Measurements from ENCODE around the gene NFATC3. TPM values are rescaled to one million over a fixed set of nuclear protein-coding genes. Genes with fewer than 3 reads are reported as not detected.
A peak's percentile ranks its signal among the peaks of the same experiment; 100 is the strongest.

The NFATC3 gene
- total and polyA plus RNA-seq, 7 donors, result 9.8 to 53.5 (median 42.7) TPM

DNA sequence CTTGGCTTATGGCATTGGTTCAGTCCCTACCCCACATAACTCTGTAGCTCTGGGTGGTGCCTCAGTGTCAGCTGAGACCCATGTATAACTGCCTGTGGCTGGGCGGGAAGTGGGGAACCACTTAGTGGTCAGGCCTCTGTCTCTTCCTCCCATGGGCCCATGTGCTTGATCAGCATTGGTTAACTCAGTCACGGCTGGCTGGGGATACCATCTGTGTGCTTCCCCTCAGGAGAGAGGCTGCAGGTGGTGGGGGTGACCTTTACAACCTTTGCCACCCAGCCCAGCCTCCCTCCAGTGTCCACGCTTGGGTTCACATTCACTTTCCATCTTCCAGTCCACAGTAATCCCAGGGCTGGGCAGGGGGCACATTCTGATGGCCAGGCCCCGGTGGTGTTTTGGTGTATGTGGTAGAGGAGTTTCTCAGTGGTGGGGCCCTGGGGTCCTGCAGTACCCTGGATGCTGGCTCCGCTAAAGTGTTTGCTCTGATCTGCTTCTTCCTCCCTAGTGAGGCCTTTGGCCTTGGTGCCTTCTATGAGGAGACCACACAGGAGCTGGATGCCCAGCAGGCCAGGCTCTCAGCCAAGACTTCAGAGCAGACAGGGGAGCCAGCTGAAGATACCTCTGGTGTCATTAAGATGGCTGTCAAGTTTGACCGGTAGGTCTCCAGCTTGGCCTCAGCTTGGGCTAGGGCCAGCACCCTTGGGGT lies 10.2 kb upstream of the NFATC3 start:
- H3K27ac ChIP-seq, result peak overlapping the region; percentile 61
- peaks cover 0 to 43% of the 10 kb centered on the region in 2 donors for H3K36me3 ChIP-seq (ENCODE audit: insufficient read depth in 1 of 2, low read depth in 1 of 2)
- peaks cover 52% of the 10 kb centered on the region for H3K4me1 ChIP-seq
- intact Hi-C loops (cut with DNase I), result loop anchor here (5.0 to 10.0 kb wide), 2 partner anchors 152 to 240 kb away; partner anchors contain the start of genes PRMT7 (in 1 of the 2) and SLC7A6OS (in 1 of the 2)
- ATAC-seq, result no peak
- H3K9me3 ChIP-seq, result no peaks in the 10 kb centered on the region
- H3K27me3 ChIP-seq (ENCODE audit: insufficient read depth in 3 of 3, low read length in 2 of 3), result no peaks in the 10 kb centered on the region
- DNase-seq, result no peak
- H3K4me3 ChIP-seq, result no peak overlapping the region
- 72 to 78% (median 76%) methylated on average over 6 of the region's 6 CpGs for WGBS, 3 donors
- TF ChIP-seq, protein P1, sequence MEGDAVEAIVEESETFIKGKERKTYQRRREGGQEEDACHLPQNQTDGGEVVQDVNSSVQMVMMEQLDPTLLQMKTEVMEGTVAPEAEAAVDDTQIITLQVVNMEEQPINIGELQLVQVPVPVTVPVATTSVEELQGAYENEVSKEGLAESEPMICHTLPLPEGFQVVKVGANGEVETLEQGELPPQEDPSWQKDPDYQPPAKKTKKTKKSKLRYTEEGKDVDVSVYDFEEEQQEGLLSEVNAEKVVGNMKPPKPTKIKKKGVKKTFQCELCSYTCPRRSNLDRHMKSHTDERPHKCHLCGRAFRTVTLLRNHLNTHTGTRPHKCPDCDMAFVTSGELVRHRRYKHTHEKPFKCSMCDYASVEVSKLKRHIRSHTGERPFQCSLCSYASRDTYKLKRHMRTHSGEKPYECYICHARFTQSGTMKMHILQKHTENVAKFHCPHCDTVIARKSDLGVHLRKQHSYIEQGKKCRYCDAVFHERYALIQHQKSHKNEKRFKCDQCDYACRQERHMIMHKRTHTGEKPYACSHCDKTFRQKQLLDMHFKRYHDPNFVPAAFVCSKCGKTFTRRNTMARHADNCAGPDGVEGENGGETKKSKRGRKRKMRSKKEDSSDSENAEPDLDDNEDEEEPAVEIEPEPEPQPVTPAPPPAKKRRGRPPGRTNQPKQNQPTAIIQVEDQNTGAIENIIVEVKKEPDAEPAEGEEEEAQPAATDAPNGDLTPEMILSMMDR (IDR thresholded peaks at IDR 0.05), result no peak

DNA sequence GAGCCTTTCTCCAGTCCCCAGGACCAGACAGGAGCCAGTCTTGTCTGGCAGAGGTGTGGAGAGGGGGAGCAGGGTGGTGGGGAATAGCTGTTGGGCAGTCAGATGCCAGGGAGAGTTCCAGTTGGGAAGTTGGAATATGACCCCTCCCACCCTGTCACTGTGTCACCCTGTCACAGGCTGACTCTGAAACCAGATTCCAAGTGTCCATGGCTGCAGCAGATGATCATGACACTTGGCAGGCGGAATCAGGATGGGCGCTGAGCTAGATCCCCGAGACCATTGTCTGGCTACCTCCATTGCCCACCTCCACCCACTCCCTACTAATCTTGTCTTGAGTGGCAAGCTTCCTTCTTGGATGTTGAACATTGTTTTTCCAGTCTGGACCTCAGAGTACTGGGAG lies 9.2 kb upstream of the NFATC3 start:
- Histone ChIP-seq H3K4me1 (peaks cover 47% of the 10 kb centered on the region), H3K4me3 (no peak overlapping the region), H3K9me3 (no peaks in the 10 kb centered on the region), H3K27me3 (ENCODE audit: insufficient read depth in 3 of 3, low read length in 2 of 3) (no peaks in the 10 kb centered on the region), H3K36me3 (ENCODE audit: insufficient read depth in 1 of 2, low read depth in 1 of 2) (peaks cover 0 to 38% of the 10 kb centered on the region in 2 donors), H3K27ac (peak overlapping the region; percentile 61)
- ATAC-seq, result no peak
- TF ChIP-seq, protein P1 (IDR thresholded peaks at IDR 0.05), result no peak
- intact Hi-C loops (cut with DNase I), result loop anchor here in 1 of 2 donors (10.0 kb wide), 1 partner anchor 239 kb away; the partner anchor contains the start of genes PRMT7 and SLC7A6OS
- 41 to 78% (median 52%) methylated on average over 3 of the region's 3 CpGs for whole genome bisulfite sequencing, 3 donors
- no peak for DNase-seq

DNA sequence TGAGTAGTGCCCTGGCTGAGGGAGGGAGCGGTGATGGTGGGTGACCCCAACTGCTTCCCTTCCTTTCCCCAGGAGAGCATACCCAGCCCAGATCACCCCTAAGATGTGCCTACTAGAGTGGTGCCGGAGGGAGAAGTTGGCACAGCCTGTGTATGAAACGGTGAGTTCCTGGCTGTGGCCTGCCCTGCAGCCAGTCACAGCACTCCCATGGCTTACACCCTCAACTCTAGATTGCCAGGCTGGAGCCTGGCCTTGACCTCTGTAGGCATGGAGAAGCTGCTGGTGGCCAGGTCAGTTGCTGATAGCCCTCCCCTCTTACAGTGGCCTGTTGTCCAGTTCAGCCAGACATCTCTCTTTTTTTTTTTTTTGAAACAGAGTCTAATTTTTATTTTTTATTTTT lies 8.6 kb upstream of the NFATC3 start:
- no peak for DNase-seq
- no peak for ATAC-seq
- TF ChIP-seq, protein P1 (IDR thresholded peaks at IDR 0.05), result no peak
- peaks cover 0 to 34% of the 10 kb centered on the region in 2 donors for H3K36me3 ChIP-seq (ENCODE audit: insufficient read depth in 1 of 2, low read depth in 1 of 2)
- no peak overlapping the region for H3K4me3 ChIP-seq
- 60 to 92% (median 73%) methylated on average over 3 of the region's 3 CpGs for WGBS, 3 donors
- intact Hi-C loops (cut with DNase I), result loop anchor here in 1 of 2 donors (10.0 kb wide), 1 partner anchor 238 kb away; the partner anchor contains the start of genes PRMT7 and SLC7A6OS
- H3K4me1 ChIP-seq, result peaks cover 42% of the 10 kb centered on the region
- H3K27ac ChIP-seq, result no peak overlapping the region
- no peaks in the 10 kb centered on the region for H3K9me3 ChIP-seq
- no peaks in the 10 kb centered on the region for H3K27me3 ChIP-seq (ENCODE audit: insufficient read depth in 3 of 3, low read length in 2 of 3)

DNA sequence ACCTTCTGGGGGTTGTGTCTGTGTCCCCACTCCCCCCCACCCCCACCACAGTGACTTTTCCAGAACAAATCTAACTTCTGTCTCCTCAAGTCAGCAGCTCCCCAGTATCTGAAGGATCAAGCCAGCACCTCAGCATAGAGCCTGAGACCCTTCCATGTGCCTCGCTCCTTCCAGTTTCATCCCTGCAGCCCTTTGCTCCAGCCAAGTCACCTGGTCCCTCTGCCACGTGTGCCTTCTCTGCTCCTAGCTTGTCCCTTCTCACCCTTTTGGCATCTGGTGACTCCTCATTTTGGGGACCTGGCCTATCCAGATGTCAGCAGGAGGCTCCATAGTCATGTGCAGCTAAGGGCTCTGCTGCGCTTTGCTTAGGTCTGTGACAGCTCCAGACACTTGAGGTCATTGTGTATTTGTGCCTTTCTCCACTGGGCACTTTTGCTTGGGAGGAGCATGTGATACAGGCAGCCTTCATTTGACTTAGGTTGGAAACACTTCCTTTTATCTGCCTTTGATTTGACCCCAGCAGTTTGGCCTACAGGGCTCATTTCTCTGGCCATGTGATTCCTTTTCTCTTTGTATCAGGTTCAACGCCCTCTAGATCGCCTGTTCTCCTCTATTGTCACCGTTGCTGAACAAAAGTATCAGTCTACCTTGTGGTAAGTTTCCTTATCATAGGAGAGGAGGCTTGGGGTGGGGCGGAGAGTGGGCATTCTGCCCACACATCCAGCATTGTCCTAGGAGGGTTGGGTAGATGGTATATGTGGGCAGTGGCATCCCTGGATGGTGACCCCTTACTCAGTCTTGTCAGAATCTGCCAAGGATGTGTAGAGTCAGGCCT lies 7.1 kb upstream of the NFATC3 start:
- no peaks in the 10 kb centered on the region for H3K9me3 ChIP-seq
- TF ChIP-seq, protein P1 (IDR thresholded peaks at IDR 0.05), result no peak
- intact Hi-C loops (cut with DNase I), result loop anchor here in 1 of 2 donors (10.0 kb wide), 1 partner anchor 237 kb away; the partner anchor contains the start of genes PRMT7 and SLC7A6OS
- H3K36me3 ChIP-seq (ENCODE audit: insufficient read depth in 1 of 2, low read depth in 1 of 2), result peaks cover 0 to 34% of the 10 kb centered on the region in 2 donors
- 86 to 91% (median 89%) methylated on average over 7 of the region's 7 CpGs for WGBS, 3 donors
- no peak overlapping the region for H3K27ac ChIP-seq
- ATAC-seq (no peak), DNase-seq (no peak)
- no peak overlapping the region for H3K4me3 ChIP-seq
- H3K4me1 ChIP-seq, result peaks cover 47% of the 10 kb centered on the region
- H3K27me3 ChIP-seq (ENCODE audit: insufficient read depth in 3 of 3, low read length in 2 of 3), result no peaks in the 10 kb centered on the region

Data from psoas muscle (tissue), 8 donors.